Amniotic epithelial cell (primary cell): Measurements from ENCODE around the gene WWP2.

ENCODE experiments used
- DNase-seq: peaks from one replicate; pipeline ENCODE4 v3.0.0-alpha.2; 2010; ENCODE audit warnings: low read depth

The WWP2 gene

DNA sequence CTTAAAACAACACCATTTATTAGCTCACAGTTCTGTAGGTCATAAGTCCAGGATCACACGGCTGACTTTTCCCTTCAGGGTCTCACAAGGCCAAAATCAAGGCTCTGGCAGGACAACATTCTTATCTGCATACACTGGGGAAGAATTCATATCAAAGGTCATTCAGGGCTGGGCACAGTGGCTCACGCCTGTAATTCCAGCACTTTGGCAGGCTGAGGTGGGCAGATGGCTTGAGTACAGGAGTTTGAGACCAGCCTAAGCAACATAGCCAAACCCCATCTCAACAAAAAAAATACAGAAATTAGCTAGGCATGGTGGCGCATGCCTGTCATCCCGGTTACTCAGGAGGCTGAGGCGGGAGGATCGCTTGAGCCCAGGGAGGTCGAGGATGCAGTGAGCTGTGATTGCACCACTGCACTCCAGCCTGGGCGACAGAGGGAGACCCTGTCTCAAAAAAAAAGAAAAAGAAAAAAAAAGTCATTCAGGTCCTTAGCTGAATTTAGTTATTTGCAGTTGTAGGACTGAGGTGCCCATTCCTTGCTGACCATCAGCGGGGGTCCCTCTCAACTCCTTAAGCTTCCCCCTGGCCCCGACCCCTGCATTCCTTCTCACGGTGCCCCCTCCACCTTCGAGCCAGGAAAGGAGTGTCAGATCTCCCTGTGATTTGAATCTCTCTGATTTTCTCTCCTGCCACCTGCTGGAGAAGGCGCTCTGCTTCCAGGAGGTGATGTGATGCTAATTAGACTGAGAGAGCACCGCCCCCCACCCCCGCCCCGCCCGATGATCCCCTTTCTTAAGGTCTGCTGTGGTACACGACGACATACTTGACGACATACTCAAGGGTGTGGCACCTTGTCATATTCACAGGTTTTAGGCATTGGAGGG, 97.2 kb downstream of the WWP2 start:
- no peak for DNase-seq

DNA sequence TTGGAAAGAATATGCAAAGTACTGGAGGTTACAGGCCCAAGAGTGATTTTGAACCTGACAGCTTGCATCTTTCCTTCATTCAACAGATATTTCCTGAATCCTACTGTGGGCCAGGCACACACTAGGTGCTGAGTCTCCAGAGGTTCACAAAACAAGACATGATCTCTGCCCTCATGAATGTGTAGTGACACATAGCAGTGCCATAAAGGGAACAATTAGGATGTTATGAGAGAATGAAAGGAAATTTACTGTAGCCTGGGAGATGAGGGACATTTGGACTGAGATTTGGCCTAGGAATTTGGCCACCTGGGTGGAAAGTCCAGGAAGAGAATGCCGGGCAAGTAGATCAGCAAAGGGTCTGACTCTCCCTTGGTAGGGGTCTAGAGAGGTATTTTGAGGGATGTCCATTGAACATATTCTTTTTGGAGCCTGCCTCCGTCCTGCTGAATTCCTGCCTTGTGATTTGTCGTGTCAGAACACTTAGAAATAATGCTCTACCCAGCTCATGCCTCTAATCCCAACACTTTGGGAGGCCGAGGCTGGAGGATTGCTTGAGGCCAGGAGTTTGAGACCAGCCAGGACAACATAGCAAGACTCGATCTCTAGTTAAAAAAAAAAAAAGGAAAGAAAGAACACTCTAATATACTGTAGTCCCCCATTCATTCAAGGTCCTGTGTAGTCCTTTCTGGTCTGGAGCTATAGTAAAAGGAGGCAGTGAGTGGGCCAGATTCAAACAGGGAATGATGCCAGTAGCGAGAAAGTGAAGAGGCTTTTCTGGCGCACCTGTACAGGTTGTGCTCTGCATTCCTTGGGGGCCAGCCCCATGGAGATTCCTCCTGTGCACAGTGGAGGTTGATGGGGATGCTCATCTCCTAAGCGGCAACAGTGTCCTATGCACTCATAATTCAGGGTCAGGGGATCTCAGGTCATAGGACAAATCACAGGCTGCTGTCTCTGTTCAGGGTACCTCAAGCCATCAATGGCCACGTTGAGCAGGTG, 98.4 kb downstream of the WWP2 start:
- DNase-seq = no peak

DNA sequence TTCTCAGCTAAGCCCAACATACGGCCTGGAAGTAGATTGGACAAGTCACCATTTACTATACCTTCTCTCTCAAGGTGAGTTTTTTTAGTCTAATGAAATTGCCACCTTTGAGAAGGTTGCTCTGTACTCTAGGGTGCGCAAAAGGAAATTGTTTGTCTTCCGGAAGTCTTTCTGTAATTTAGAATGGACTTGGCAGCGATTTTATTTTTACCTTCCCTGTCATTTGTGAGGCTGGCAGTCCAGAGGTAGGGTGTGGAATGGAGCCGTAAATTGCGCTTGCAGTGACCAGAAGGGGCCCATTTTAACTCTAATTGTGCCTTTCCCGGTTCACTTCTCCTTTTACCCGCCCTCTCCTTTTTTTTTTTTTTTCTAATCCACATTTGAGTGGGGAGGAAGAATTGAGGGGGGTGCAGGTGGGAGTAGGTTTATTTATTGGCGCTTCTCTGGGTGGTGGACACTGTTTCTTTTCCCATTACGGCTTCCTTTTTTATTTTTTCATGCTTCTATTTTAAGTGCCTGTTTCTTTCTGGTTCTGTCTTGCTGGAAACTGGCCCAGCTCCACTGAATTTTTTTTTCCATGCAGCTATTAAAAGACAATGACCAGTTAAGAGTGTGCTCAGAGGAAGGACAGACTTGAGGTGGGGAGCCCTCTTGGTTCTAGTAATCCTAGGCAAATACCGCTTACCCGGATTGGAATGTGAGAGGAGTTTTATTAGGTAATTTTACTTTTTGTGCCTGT, 99.3 kb downstream of the WWP2 start:
- DNase-seq = peak; percentile 58

DNA sequence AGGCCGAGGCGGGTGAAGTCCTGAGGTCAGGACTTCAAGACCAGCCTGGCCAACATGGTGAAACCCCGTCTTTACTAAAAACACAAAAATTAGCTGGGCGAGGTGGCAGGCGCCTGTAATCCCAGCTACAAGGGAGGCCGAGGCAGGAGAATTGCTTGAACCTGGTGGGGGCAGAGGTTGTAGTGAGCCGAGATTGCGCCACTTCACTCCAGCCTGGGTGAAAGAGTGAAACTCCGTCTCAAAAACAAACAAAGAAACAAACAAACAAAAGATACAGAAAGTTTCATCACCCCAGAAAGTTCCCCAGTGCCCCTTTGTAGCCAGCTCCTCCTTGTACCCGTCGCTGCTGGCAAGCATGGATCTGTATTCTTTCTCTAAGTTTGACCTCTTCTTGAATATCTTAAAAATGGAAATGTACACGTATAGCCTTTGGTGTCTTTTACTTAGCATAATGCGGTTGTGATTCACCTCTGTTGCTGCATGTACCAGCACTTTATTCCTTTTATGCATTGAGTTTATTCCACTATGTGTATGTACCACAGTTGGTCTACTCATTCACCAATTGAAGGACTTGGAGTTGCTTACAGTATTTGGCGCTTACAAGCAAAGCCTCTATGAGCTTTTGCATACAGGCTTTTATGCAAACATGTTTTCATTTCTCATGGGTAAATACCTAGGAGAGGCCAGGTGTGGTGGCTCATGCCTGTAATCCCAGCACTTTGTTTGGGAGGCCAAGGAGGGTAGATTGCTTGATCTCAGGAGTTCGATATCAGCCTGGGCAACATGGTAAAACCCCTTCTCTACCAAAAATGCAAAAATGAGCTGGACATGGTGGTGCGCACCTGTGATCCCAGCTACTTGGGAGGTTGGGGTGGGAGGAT, 101.5 kb downstream of the WWP2 start:
- DNase-seq = no peak

DNA sequence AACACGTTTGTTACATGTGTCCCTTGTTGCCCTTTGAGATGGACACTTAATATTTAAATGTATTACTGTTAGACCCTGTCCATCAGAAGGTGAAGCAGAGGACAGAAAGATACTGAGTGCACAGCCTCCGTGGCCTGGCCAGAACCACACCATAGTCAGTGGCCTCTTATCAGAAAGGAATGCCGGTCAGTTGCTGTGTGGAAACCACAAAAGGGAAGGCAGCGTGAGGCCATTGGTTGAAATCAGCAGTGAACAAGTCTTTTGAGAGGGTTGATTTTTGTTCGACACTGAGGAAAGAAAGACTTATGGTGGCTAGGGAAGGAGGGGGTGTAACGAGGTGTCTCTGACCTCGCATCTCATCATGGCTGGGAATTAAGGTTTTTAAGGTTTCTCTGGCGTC, 103.6 kb downstream of the WWP2 start:
- peak; percentile 96 for DNase-seq

DNA sequence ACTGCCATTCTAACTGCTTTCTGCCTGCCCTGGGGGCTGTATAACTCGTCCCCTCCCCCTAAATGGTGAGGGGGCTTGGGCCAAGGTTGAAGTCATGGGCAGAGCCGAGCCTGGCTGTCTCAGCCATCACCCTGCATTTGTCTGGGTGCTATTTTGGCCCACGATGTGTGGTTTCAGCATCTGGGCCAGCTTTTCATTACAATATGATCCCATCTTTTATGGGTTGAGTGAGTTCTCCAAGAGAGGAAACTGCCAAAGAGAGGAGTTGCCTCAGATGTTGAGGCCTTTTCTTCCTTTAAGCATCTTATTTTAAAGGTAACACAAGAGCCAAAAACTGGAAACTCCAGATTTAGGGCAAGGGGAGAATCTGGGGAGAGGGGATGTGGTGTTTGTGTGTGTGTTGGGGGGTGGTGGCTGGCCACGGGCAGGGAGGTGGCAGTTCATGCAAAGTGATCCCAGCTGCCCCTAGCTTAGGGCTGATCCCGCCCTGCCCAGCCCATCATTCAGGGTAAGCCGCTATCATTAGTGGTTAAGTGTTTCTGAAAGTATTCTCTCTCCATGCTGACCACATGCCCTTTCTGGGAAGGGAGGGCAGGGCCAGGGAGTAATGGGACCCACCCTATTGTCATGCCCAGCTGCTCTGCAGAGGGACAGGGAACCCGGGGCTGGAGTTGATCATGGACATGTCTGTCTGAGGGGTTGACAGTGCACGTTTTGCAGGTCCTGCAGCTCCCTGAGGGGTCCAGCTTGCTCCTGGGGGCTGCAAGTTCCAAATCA, 105.8 kb downstream of the WWP2 start:
- DNase-seq = no peak

DNA sequence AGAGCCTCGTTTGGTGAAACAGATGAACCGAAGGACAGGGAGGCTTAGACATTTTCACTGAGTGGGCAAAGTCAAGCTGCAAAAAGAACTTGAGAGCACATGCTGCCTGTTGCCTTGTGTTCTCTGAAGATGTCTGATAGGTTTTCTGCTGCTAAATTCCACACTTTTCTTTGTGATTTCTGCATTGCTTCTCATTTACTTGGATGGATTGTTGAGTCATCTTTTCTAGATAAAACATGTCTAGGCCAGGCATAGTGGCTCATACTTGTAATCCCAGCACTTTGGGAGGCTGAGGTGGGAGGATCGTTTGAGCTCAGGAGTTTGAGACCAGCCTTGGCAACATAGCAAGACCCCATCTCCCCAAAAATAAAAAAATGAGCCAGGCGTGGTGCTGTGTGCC, 108.6 kb downstream of the WWP2 start:
- peak; percentile 41 for DNase-seq

DNA sequence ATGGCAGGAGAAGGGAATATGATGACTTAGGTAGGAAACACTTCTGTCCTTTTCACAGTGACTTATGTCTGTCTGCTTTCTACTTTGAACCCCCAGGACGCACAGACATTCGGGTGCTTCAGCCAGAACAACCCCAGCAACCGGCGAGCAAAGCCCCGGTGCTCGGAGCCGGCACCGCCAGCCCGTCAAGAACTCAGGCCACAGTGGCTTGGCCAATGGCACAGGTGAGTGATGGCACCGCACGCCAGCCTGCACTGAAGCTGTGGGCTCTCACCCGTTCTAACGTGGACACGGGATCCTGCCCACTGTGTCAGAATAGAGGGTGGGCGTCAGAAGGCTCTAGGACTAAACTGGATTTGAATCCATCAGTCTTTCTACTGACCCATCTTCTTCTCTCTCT, 109.6 kb downstream of the WWP2 start:
- DNase-seq = no peak

DNA sequence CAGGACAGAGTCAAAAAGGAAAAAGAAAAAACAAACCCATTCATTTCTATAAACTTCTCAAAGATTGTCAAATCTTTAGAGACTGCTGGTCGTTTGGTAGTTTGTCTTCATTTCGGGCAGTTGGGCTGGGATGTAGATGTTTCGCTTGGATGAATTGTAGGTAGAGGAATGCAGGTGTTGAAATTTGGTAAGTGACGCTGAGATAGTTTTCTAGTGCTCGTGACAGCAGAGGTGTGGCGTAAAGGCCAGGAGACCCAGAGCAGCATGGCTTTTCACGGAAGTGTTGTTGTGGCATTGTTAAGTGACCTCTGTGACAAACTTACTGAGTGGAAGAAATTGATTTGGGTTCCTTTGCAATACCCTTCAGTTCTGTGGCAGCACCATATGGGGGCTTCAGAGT, 110.8 kb downstream of the WWP2 start:
- DNase-seq = no peak

DNA sequence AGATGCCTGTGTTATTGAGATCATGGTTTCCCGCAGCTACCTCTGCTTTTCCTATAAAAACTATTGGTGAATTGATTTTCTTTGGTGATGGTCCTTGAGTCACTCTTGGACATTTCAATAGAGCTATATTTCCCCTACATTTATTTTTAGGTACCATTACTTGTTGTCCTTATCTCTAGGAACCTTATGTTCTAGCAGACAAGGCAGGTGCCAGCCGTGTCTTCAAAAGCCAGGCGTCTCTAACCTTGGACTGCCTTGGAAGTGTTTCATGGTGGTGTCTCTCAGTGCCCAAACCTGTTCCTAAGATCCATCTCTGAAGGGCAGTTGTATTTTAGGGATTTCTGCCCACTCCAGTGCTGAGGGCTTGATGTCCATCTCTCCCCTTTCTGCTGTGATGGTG, 111.7 kb downstream of the WWP2 start:
- no peak for DNase-seq

DNA sequence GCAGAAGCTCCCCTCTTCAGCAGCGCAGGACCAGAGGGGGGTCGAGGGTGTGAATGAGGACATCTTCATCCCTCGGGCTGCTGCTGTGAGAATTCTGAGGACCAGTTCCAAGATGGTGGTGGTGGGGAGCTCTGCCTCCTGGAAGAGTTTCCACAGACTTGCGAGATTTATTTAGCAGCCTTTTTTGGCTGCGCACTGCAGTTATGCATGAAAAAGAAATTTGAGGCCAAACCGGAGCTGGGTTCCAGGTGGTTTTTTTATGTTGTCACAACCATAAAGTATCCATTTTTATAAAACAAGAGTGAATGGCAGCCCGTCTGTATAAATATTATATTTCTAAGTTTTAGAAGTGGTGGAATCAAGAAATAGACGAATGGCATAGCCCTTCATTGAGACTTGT, 112.1 kb downstream of the WWP2 start:
- no peak for DNase-seq

DNA sequence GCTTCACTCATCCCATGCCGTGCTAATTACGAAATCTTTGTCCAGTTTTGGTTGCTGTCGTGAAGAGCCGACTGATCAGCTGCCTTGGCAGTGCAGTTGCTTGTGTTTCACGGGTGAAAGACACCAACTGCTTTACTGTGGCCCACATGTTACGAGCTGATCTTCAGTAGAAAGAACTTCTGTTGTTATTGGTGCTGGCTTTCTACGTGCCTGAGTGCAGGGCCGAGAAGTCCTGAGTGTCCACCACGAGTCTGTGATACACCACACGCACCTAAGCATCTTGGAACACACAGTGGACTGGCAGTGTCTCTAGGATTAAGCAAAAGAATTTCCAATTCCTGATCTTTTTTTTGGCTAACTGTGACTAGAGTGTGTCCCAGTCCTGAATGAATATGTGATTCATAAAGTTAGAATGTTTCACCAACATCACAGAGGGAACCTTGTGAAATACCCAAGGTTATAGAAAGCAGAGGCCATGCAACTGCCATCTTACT, 118.6 kb downstream of the WWP2 start:
- peak; percentile 56 for DNase-seq

DNA sequence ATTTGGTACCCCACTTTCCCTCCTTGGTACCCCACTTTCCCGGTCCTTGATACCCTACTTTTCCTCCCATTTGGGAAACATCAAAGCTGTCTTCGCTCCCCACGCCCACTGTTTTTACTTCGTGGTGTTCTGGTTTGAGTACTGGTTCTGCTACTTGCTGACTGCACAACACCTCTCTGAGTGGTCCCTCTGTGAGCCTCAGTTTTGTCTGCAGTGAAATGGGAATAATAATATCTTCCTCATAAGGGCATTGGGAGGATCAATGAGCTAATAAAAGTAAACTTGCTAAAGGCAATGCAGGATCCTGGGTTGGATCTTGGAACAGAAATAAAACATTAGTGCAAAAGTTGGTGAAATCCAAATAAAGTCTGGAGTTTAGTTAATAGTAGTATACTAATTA, 119.0 kb downstream of the WWP2 start:
- DNase-seq = no peak

DNA sequence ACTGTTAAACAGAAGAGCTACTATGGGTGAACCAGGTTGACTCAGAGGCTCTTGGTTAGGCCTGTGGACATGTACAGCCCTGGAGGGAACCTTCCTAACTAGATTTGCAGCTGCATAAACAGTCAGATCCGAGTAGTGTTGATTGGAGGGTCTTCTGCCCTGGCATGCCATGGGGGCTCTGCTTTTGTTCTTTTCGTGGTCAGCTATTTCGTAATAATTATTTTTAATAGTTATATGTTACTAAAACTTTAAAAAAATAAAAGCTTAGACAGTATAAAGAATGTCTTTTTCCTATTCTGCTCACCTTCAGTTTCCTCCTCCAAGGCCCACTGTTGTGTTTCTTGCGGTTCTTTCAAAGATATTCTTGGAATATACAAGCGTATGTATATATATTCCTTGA, 121.6 kb downstream of the WWP2 start:
- no peak for DNase-seq

DNA sequence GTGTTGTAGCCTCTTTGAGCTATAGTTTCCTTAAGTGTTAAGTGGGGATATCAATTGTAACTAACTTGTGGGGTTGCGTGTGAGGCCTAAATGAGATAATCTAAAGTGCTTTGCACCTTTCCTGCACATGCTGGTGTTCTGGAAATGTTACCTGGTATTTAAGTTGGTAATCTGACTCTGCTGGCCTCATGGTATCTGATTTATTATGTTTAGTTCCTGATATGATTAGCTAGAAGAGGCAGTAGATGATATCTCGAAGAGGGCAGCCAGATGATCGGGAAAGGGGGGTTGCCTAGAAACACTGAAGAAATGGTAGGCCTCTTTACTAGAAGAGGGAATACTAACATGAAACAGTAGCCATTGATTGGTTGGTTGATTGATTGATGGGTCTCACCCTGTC, 123.6 kb downstream of the WWP2 start:
- no peak for DNase-seq

DNA sequence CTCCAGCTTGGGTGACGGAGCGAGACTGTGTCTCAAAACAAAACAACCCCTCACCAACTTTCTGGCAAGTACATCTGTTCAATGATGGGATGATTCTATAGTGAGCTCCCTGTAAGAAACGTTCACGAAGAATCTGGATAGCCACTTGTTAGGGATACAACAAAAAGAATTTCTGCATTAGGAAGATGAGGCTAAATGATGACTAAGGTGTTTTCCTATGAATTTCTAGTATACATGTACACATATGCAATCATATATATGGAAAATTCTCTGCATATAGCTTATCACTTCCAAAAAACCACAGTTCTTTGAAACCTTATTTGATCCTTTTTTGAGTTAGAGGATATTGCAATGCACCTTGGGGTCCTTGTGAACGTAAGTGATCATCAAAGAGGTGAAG, 124.6 kb downstream of the WWP2 start:
- DNase-seq = no peak

DNA sequence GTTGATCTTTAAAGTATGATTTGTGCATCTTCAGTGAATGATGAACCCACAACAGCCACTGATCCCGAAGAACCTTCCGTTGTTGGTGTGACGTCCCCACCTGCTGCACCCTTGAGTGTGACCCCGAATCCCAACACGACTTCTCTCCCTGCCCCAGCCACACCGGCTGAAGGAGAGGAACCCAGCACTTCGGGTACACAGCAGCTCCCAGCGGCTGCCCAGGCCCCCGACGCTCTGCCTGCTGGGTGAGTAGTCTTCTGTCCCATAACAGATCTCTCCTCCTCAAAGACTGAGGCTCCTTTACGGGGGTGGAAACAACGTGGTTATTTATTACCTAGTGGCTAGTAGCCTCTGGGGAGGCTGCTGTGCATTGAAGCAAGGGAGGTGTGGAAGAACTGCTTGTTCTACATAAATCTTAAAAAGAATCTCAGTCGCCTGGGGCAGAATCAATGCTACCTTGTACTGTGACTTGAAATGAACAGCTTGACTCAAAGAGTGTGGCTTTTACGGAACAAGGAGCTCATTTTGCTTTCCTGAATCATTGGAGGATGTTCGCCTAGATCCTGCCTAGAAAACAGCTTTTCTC, 126.0 kb downstream of the WWP2 start:
- DNase-seq = no peak

DNA sequence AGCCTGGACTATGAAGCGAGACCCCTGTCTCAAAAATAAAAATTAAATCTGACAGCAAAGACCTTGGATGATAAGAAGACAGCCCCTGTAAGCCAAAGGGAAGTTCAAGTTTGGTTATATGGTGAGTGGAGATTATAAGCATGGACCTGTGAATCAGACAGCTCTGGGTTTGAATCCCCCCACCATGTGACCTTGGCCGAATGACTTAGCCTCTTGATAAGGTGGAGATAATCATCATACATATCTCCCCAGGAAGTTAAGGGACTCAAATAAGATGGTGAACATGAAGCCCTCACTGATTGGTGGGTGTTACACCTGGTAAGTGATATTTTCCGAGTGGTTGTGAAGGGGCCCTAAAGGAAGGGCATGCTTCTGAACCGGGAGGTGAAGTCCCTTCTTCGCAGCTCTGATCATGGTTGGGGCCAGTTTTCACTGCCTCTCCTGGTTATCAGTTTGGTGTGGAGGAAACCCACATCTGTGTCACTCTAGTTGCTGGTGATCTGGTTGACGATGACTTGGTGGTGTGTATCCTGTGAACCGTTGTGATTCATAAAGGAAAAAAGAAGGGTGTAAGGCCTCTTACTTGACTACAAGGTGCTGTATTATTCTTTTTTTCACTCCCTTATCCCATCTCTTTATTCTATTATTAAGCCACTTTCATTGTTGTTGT, 127.3 kb downstream of the WWP2 start:
- no peak for DNase-seq
